Peyer's patch (tissue), 4 donors: ENCODE measurements around the gene UBD. TPM values are rescaled to one million over a fixed set of nuclear protein-coding genes. Genes with fewer than 3 reads are reported as not detected.
A peak's percentile ranks its signal among the peaks of the same experiment; 100 is the strongest.

Experiments
- DNase-seq, 3 donors: peaks; one replicate each; pipeline ENCODE4 v3.0.0-alpha.2; 2017 to 2019
- H3K27ac ChIP-seq, 4 donors: fragments of 200-600 bp; sonication (generic); one replicate each; pipeline ENCODE4 v1.5.1; 2016 to 2019
- H3K27me3 ChIP-seq, 2 donors: fragments of 200-600 bp; sonication (generic); one replicate each; pipeline ENCODE4 v1.5.1; 2019
- H3K36me3 ChIP-seq, 3 donors: fragments of 200-600 bp; sonication (generic); one replicate each; pipeline ENCODE4 v1.5.1; 2016 to 2019
- H3K4me1 ChIP-seq, 4 donors: fragments of 200-600 bp; sonication (generic); one replicate each; pipeline ENCODE4 v1.5.1; 2016 to 2019
- H3K4me3 ChIP-seq, 4 donors: fragments of 200-600 bp; sonication (generic); 1 replicate in 3 of 4; 2 replicates in 1 of 4; pipeline ENCODE4 v1.5.1; 2016 to 2019; ENCODE audit warnings: mild to moderate bottlenecking in 1 of 4
- H3K9me3 ChIP-seq, 4 donors: fragments of 200-600 bp; sonication (generic); one replicate each; pipeline ENCODE4 v1.5.1; 2016 to 2019; ENCODE audit warnings: mild to moderate bottlenecking in 1 of 4
- POLR2A ChIP-seq, 2 donors: fragments of 450-650 bp; IDR thresholded peaks; one replicate each; pipeline ENCODE4 v1.5.1; 2017; ENCODE audit warnings: antibody characterized with exemption in 2 of 2, mild to moderate bottlenecking in 2 of 2, moderate library complexity in 2 of 2
- total RNA-seq, 4 donors: library from RNA; depleted of rRNA; stranded (reverse); fragments of >200 nt; gene quantifications; one replicate each; pipeline ENCODE4 v1.1.0, GENCODE V29; 2016
- TF ChIP-seq, protein P1 (sequence below), 6 experiments: fragments of 450-650 bp in 4 of 6; fragments of 200-600 bp in 2 of 6; sonication (generic) in 1 of 6; IDR thresholded peaks; one replicate each; pipeline ENCODE4 v1.5.1; 2017 to 2019; ENCODE audit warnings: antibody characterized with exemption in 6 of 6, mild to moderate bottlenecking in 3 of 6, moderate library complexity in 1 of 6

UBD gene
- total RNA-seq, 4 donors from 2014 or later: 1.6 to 24.8 (median 2.0) TPM

DNA sequence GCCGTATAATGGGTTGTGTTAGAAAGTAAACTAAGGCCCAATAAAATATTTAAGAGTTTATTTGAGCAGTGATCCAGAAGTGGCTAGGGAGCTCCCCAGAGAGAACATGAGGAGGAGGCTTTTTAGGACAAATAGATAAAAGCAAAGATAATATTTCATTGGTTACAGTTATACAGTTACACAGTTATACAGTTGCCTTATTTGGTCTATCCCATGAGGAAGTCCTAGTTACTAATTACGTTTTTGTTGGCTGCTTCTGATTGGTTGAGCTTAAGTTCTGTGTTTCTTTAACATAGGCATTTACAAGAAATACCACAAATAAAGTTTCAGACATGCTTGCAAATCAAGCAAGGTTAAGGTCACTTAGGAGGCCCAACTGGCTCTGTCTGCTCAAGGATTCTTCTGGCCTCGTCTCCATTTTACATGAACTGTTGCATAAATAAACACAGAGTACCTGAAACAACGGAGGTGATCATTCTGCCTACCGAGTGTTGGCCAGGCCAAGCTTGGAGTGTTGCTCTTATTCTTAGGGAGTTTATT is 7.0 kb downstream of the UBD start:
- peak overlapping the region in 2 of 4 donors; percentile 22 to 39 for H3K27ac ChIP-seq
- TF ChIP-seq, protein P1, sequence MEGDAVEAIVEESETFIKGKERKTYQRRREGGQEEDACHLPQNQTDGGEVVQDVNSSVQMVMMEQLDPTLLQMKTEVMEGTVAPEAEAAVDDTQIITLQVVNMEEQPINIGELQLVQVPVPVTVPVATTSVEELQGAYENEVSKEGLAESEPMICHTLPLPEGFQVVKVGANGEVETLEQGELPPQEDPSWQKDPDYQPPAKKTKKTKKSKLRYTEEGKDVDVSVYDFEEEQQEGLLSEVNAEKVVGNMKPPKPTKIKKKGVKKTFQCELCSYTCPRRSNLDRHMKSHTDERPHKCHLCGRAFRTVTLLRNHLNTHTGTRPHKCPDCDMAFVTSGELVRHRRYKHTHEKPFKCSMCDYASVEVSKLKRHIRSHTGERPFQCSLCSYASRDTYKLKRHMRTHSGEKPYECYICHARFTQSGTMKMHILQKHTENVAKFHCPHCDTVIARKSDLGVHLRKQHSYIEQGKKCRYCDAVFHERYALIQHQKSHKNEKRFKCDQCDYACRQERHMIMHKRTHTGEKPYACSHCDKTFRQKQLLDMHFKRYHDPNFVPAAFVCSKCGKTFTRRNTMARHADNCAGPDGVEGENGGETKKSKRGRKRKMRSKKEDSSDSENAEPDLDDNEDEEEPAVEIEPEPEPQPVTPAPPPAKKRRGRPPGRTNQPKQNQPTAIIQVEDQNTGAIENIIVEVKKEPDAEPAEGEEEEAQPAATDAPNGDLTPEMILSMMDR (IDR thresholded peaks at IDR 0.05): no peak
- no peak for TF ChIP-seq POLR2A (IDR thresholded peaks at IDR 0.05)
- H3K36me3 ChIP-seq: no peaks in the 10 kb centered on the region
- H3K9me3 ChIP-seq: no peaks in the 10 kb centered on the region
- peaks cover 0 to 8% of the 10 kb centered on the region in 2 donors for H3K27me3 ChIP-seq
- H3K4me3 ChIP-seq: peak overlapping the region in 3 of 4 donors; percentile 41 to 50 (median 45)
- DNase-seq: no peak
- H3K4me1 ChIP-seq: peaks cover 0 to 12% (median 5%) of the 10 kb centered on the region in 4 donors

DNA sequence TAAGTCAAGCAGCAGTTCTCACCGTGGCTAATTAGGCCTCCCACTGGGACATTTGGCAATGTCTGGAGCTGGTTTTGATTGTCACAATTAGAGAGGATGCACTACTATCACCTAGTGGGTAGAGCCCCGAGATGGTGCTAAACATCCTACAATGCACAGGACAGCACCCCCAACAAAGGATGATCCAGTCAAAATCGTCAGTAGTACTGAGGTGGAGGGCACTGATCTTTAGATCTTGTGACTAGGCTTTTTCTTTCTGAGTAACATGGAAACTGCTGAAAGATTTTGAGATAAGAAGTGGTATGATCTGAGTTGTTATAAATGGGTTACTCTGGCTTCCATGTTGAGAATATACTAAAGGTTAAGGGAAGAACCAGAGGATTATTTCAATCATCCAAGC is 12.0 kb downstream of the UBD start:
- no peak overlapping the region for H3K4me3 ChIP-seq
- H3K36me3 ChIP-seq: no peaks in the 10 kb centered on the region
- H3K27ac ChIP-seq: no peak overlapping the region
- H3K27me3 ChIP-seq: no peaks in the 10 kb centered on the region
- no peaks in the 10 kb centered on the region for H3K9me3 ChIP-seq
- no peaks in the 10 kb centered on the region for H3K4me1 ChIP-seq
- no peak for TF ChIP-seq POLR2A (IDR thresholded peaks at IDR 0.05)
- TF ChIP-seq, protein P1 (IDR thresholded peaks at IDR 0.05): no peak
- no peak for DNase-seq

DNA sequence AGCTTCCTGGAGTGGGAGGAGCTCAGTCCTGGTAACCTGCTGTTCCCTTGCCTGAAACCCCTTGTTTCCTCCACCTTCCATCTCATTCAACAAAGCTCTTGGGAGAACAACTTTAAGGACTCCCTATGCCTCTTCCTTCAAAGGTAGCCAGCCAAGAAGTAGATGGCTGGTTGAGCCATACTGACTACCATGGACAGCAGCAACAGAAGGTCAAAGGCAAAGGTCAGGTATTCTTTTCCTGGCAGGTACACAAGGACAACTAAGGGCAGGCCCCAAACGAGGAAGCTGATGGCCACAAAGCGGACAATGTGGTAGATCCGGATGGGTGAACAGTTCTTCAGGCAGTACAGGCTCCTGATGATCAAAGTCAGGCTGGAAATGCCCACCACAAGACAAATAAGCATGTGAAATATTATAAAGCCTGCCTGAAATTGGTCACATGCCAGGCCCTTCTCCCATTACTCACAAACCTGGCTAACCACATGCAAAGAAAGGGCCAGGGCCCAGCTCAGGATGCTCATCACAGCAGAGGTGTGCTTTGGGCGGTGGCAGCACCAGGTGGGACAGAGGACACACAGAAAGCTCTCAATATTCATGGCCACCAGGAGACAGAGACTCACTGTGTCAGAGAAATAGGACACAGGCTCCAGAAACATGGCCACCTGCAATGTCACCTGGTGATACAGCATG is 21.7 kb downstream of the UBD start:
- TF ChIP-seq POLR2A (IDR thresholded peaks at IDR 0.05): no peak
- TF ChIP-seq, protein P1 (IDR thresholded peaks at IDR 0.05): no peak
- no peak overlapping the region for H3K27ac ChIP-seq
- H3K27me3 ChIP-seq: no peaks in the 10 kb centered on the region
- no peaks in the 10 kb centered on the region for H3K4me1 ChIP-seq
- no peaks in the 10 kb centered on the region for H3K9me3 ChIP-seq
- no peak overlapping the region for H3K4me3 ChIP-seq
- H3K36me3 ChIP-seq: no peaks in the 10 kb centered on the region
- no peak for DNase-seq

DNA sequence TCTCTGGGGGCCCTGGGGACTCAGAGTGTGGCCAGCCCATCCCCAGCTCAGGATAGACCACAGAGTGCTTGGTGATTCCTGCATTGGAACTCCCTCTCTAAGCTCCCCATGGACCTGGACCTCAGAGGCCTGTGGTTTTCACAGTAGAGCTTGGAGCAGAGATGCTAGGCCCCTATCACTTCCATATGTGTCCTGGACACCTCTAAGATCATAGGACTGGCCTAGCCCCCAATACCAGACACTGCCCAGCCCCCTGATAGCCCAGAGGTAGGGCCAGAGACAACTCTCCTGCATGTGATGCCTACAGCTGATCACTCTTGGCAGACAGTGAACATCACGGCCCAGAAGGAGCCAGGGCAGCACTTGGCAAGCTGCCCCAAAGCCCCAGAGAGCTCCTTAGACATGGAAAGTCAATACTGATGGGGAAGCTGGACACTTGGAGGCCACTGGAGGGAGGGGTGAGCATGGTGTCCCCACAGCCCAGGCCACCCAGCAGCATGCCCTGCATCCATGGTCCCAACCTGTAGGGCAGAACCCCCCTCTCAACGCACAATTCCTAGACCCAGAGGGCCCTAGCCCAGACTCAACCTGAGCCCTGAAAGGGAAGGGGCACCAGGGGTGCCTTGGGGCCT is 27.1 kb downstream of the UBD start:
- Histone ChIP-seq H3K27ac (no peak overlapping the region), H3K27me3 (no peaks in the 10 kb centered on the region), H3K36me3 (no peaks in the 10 kb centered on the region), H3K4me3 (no peak overlapping the region), H3K4me1 (no peaks in the 10 kb centered on the region), H3K9me3 (no peaks in the 10 kb centered on the region)
- DNase-seq: no peak
- no peak for TF ChIP-seq POLR2A (IDR thresholded peaks at IDR 0.05)
- TF ChIP-seq, protein P1 (IDR thresholded peaks at IDR 0.05): no peak

DNA sequence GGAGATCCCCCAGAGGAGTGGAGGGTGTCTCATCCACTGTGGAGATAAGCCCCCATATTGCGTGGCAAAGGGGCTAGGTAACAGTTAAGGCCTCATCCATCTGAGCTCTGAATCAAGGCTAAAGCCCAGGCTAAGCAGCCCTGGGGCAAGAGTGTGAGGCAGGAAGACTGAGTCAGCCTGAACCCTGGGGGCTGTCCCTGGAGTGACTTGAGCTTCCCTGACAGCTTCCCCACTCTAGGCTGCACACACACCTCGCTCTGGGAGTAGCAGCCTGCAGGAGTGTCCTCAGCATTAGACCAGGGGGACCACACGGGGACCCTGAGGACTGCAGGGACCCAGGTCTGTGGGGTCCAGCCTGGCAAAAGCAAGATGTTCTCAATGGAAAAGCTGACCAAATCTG is 27.9 kb downstream of the UBD start:
- TF ChIP-seq POLR2A (IDR thresholded peaks at IDR 0.05): no peak
- TF ChIP-seq, protein P1 (IDR thresholded peaks at IDR 0.05): no peak
- H3K4me1 ChIP-seq: no peaks in the 10 kb centered on the region
- no peaks in the 10 kb centered on the region for H3K36me3 ChIP-seq

More for the DNA sequence above, 27.9 kb downstream of the UBD start:
- Histone ChIP-seq H3K4me3 (no peak overlapping the region), H3K27me3 (no peaks in the 10 kb centered on the region), H3K9me3 (no peaks in the 10 kb centered on the region), H3K27ac (no peak overlapping the region)
- no peak for DNase-seq
